Stimulated activated naive CD8-positive, alpha-beta T cell treated with anti-CD3 and anti-CD28 coated beads, Interleukin-15, amount 100 ng/mL, for 72 hours (primary cell): ENCODE data around the gene HELZ2.
A peak's percentile ranks its signal among the peaks of the same experiment; 100 is the strongest.
"Not testable (repeated sequence)": the region's sequence is repeated elsewhere in the genome, so short reads cannot be mapped to it uniquely, and the experiment has no call there.

Source experiments
- ATAC-seq: fragments of 150-1000 bp; cut with Tn5 transposase; 2 replicates; pipeline ENCODE4 v1.10.0; 2021; ENCODE audit warnings: mild to moderate bottlenecking, moderate library complexity
- DNase-seq, 2 donors: peaks; one replicate each; pipeline ENCODE4 v3.0.0; 2021 to 2022
- H3K27ac Mint-ChIP-seq, 2 donors: one replicate each; pipeline ENCODE4 v1.8.0; 2022; ENCODE audit warnings: mild to moderate bottlenecking in 2 of 2, mixed read lengths in 2 of 2, moderate library complexity in 2 of 2
- H3K27me3 Mint-ChIP-seq: one replicate; pipeline ENCODE4 v1.8.0; 2022; ENCODE audit warnings: mixed read lengths
- H3K4me1 Mint-ChIP-seq: one replicate; pipeline ENCODE4 v1.8.0; 2022; ENCODE audit warnings: mild to moderate bottlenecking, mixed read lengths
- H3K4me3 Mint-ChIP-seq, 2 donors: one replicate each; pipeline ENCODE4 v1.8.0; 2022; ENCODE audit warnings: mild to moderate bottlenecking in 2 of 2, mixed read lengths in 2 of 2, moderate library complexity in 1 of 2
- H3K9me3 Mint-ChIP-seq, 2 donors: one replicate each; pipeline ENCODE4 v1.8.0; 2022; ENCODE audit warnings: mixed read lengths in 2 of 2

HELZ2 gene

DNA sequence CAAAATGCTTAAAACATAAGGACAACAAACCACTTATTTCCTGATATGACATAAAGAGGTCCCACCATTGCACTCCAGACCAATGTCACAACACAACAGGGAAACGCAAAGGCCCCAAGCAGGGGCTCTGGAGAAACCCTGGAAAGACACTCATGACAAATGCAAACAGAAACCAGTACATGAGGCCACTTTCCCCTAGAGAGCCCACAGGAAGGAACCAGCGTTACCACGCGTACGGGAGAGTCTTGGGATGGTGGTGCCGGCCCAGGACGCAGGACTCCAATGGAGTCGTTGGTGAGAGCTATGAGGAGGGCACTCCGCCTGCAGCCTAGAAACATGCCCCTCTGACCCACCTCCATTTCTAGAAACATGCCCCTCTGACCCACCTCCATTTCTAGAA lies 32.6 kb upstream of the HELZ2 start:
- Mint-ChIP-seq H3K4me3 (no peak overlapping the region), H3K27me3 (no peaks in the 10 kb centered on the region), H3K4me1 (peaks cover 8% of the 10 kb centered on the region), H3K27ac (no peak overlapping the region), H3K9me3 (no peaks in the 10 kb centered on the region)
- no peak for ATAC-seq
- DNase-seq: no peak

- Mint-ChIP-seq H3K27ac (no peak overlapping the region), H3K4me1 (peaks cover 8% of the 10 kb centered on the region)
- no peak for ATAC-seq
Measured at GRCh38 chr20:63602321-63602720, 28.3 kb upstream of the HELZ2 start.

DNA sequence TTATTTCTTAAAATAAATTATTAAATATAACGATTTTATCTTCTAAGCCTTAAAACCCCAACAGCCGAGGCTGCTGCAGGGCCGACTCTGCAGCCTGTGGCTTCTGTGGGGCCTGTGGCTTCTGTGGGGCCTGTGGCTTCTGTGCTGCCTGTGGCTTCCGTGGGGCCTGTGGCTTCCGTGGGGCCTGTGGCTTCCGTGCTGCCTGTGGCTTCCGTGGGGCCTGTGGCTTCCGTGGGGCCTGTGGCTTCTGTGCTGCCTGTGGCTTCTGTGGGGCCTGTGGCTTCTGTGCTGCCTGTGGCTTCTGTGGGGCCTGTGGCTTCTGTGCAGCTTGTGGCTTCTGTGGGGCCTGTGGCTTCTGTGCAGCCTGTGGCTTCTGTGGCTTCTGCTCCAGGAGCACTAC lies 27.6 kb upstream of the HELZ2 start:
- not testable (repeated sequence) for H3K27ac Mint-ChIP-seq, H3K27me3 Mint-ChIP-seq, ATAC-seq, H3K9me3 Mint-ChIP-seq, H3K4me3 Mint-ChIP-seq, H3K4me1 Mint-ChIP-seq
- DNase-seq: peak in 1 of 2 donors; percentile 24

More at GRCh38 chr20:63602321-63602720, 28.3 kb upstream of the HELZ2 start:
- Mint-ChIP-seq H3K9me3 (no peaks in the 10 kb centered on the region), H3K4me3 (no peak overlapping the region), H3K27me3 (no peaks in the 10 kb centered on the region)
- DNase-seq: no peak

- Mint-ChIP-seq H3K4me3 (no peak overlapping the region), H3K27ac (no peak overlapping the region), H3K4me1 (no peaks in the 10 kb centered on the region), H3K27me3 (no peaks in the 10 kb centered on the region), H3K9me3 (no peaks in the 10 kb centered on the region)
- DNase-seq (no peak), ATAC-seq (no peak)
Measured at GRCh38 chr20:63599396-63600050, 25.5 kb upstream of the HELZ2 start.

- no peaks in the 10 kb centered on the region for H3K9me3 Mint-ChIP-seq
- no peak overlapping the region for H3K4me3 Mint-ChIP-seq
- no peak for ATAC-seq
- no peaks in the 10 kb centered on the region for H3K4me1 Mint-ChIP-seq
- no peak overlapping the region for H3K27ac Mint-ChIP-seq
- no peak for DNase-seq
- no peaks in the 10 kb centered on the region for H3K27me3 Mint-ChIP-seq
Measured at GRCh38 chr20:63598479-63599395, 24.7 kb upstream of the HELZ2 start.

DNA sequence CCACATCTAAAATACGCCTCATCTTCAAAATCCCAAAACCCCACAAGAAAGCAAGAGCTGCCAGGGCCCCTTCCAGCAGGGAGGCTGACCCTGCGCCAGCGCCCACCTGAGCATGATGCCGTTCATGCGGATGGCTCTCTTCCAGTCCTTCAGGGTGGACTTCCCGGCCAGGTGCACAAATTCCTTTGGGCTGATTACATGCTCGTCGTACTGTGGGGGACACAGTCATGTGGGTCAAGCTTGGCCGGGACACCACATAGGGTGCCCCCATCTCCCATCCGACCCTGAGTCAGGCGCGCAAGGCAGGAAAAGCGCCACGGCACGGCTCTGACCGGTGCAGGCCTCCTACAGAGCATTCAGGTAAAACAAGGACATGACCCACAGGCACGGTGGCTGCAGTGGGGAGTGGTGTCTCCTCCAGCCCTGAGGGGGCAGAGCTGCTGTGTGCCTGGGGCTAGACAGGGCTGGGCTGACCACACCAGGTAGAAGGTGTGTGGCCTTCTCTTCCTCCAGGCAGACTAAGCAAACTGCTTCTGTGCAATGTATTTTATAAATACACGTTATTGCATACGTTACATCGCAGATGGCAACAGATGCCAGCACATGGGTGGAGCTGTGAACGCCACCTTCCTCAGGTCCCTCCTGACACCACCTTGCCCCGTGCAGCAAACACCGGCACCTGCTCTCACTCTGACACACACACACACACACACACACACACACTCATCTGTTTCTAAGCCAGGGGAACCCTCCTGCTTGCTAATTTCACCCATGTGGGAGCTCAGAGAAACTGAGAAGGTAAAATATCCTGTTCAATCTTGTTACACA lies 23.8 kb upstream of the HELZ2 start:
- DNase-seq (no peak), ATAC-seq (no peak)
- Mint-ChIP-seq H3K4me1 (no peaks in the 10 kb centered on the region), H3K27me3 (no peaks in the 10 kb centered on the region), H3K4me3 (no peak overlapping the region), H3K9me3 (no peaks in the 10 kb centered on the region), H3K27ac (no peak overlapping the region)

- H3K27ac Mint-ChIP-seq: no peak overlapping the region
- no peaks in the 10 kb centered on the region for H3K4me1 Mint-ChIP-seq
- DNase-seq (no peak), ATAC-seq (no peak)
- no peak overlapping the region for H3K4me3 Mint-ChIP-seq
- H3K27me3 Mint-ChIP-seq: no peaks in the 10 kb centered on the region
- no peaks in the 10 kb centered on the region for H3K9me3 Mint-ChIP-seq
Measured at GRCh38 chr20:63596423-63596822, 22.4 kb upstream of the HELZ2 start.

- Mint-ChIP-seq H3K4me3 (no peak overlapping the region), H3K27me3 (no peaks in the 10 kb centered on the region), H3K27ac (no peak overlapping the region), H3K4me1 (no peaks in the 10 kb centered on the region), H3K9me3 (no peaks in the 10 kb centered on the region)
- DNase-seq (no peak), ATAC-seq (no peak)
Measured at GRCh38 chr20:63595416-63596127, 21.5 kb upstream of the HELZ2 start.

GRCh38 chr20:63594043-63594561 lies 20.1 kb upstream of the HELZ2 start:
- DNase-seq (no peak), ATAC-seq (no peak)
- no peak overlapping the region for H3K4me3 Mint-ChIP-seq
- H3K27ac Mint-ChIP-seq: no peak overlapping the region
- no peaks in the 10 kb centered on the region for H3K9me3 Mint-ChIP-seq
- no peaks in the 10 kb centered on the region for H3K27me3 Mint-ChIP-seq
- H3K4me1 Mint-ChIP-seq: no peaks in the 10 kb centered on the region

GRCh38 chr20:63592661-63593060 lies 18.6 kb upstream of the HELZ2 start:
- Mint-ChIP-seq H3K4me3 (no peak overlapping the region), H3K27me3 (no peaks in the 10 kb centered on the region), H3K4me1 (peaks cover 10% of the 10 kb centered on the region), H3K27ac (no peak overlapping the region), H3K9me3 (no peaks in the 10 kb centered on the region)
- no peak for DNase-seq
- no peak for ATAC-seq

DNA sequence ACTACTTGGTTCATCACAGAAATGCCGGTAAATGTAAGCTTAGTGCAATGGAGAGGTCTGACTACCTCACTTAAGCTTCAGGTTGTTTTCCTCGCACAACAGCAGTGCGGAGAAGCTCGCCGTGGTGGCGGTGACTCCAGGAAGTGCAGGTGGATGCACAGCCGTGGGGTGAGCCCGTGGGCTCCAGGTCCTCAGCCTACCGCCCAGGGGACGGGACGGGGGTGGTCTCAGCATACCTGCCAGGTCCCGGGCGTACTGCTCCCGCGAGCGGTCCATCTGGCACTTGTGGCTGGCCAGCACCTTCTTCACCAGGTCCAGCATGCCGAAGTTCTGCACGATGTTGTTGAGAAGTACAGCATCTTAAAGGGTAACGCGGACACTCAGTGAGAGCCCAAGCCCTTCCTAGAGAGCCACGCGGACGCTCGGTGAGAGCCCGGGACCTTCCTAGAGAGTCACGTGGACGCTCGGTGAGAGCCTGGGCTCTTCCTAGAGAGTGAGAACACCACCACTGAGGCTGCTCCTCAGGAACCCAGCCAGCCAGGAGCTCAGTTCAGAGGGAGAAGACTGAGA lies 17.8 kb upstream of the HELZ2 start:
- no peaks in the 10 kb centered on the region for H3K9me3 Mint-ChIP-seq
- peaks cover 17% of the 10 kb centered on the region for H3K4me1 Mint-ChIP-seq
- ATAC-seq: no peak
- no peak overlapping the region for H3K27ac Mint-ChIP-seq
- no peaks in the 10 kb centered on the region for H3K27me3 Mint-ChIP-seq
- DNase-seq: no peak
- H3K4me3 Mint-ChIP-seq: no peak overlapping the region

GRCh38 chr20:63591147-63591533 lies 17.1 kb upstream of the HELZ2 start:
- no peak for DNase-seq
- H3K27me3 Mint-ChIP-seq: peaks cover under 1% of the 10 kb centered on the region
- H3K4me3 Mint-ChIP-seq: no peak overlapping the region
- H3K9me3 Mint-ChIP-seq: no peaks in the 10 kb centered on the region
- peaks cover 17% of the 10 kb centered on the region for H3K4me1 Mint-ChIP-seq
- no peak for ATAC-seq
- H3K27ac Mint-ChIP-seq: no peak overlapping the region

- Mint-ChIP-seq H3K4me1 (peaks cover 17% of the 10 kb centered on the region), H3K9me3 (no peaks in the 10 kb centered on the region), H3K27ac (peak overlapping the region in 1 of 2 donors; percentile 71), H3K27me3 (peaks cover 7% of the 10 kb centered on the region), H3K4me3 (no peak overlapping the region)
- DNase-seq (no peak), ATAC-seq (no peak)
Measured at GRCh38 chr20:63590218-63591146, 16.4 kb upstream of the HELZ2 start.
